Prostate gland (tissue), 2 donors: Measurements from ENCODE around the gene RASGRP1.

ENCODE experiments used
- CTCF ChIP-seq, 4 experiments: fragments of 200-600 bp in 2 of 4; fragments of 450-650 bp in 2 of 4; sonication (generic) in 2 of 4; IDR thresholded peaks; 1 replicate in 3 of 4; 2 replicates in 1 of 4; pipeline ENCODE4 v1.5.1; 2016 to 2019; ENCODE audit warnings: antibody characterized with exemption in 4 of 4, mild to moderate bottlenecking in 2 of 4, moderate library complexity in 2 of 4
- POLR2A ChIP-seq: fragments of 450-650 bp; IDR thresholded peaks from one replicate; pipeline ENCODE4 v1.6.1; 2016; ENCODE audit warnings: antibody characterized with exemption, mild to moderate bottlenecking
- POLR2AphosphoS5 ChIP-seq: sonication (generic); formaldehyde crosslinking; IDR thresholded peaks from one replicate; pipeline ENCODE4 v1.6.1; 2017; ENCODE audit warnings: antibody characterized with exemption

DNA sequence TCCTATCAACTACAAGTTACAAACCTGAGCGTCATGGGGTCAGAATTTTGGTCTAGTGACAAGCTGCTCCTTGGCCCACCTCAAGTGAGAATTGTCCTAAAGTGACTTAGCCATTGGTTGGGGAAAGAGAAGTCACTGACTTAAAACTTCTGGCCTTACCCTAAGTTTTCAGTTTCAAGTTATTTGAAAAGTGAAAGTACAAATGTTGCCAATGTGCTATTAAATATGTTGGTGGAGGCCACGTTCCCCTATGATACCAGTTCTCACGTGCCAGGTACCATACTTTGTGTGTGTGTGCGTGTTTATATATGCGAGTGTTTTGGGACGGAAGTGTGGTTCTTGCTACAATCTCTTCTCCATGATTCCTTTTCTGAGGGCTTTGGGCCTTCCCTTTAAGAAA, 22.6 kb upstream of the RASGRP1 start:
- TF ChIP-seq POLR2A, result no peak
- TF ChIP-seq CTCF (IDR thresholded peaks at IDR 0.05), result no peak
- TF ChIP-seq POLR2AphosphoS5, result no peak
